ENCODE measurements around the gene HES5. TPM values are rescaled to one million over a fixed set of nuclear protein-coding genes. Genes with fewer than 3 reads are reported as not detected.
A peak's percentile ranks its signal among the peaks of the same experiment; 100 is the strongest.

The HES5 gene
- total RNA-seq, 1 experiment from 2014 or later, result not detected

GRCh38 chr1:2506901-2507565 lies 23.0 kb downstream of the HES5 start:
- H3K18ac ChIP-seq (ENCODE audit: insufficient read length, low read depth, low read length), result no peak overlapping the region
- no peak overlapping the region for H2AK5ac ChIP-seq (ENCODE audit: insufficient read length, low read length)
- H2BK20ac ChIP-seq (ENCODE audit: low read depth, low read length, poor library complexity, severe bottlenecking), result no peak overlapping the region
- H3T11ph ChIP-seq (ENCODE audit: low read length), result no peak overlapping the region
- no CpG with 5 or more reads among the region's 15 CpGs for WGBS (ENCODE audit: extremely low coverage, insufficient read length, low lambda C conversion rate)
- no peak for TF ChIP-seq CTCF (conservative IDR thresholded peaks at IDR 0.05)
- no peaks in the 10 kb centered on the region for H3K27me3 ChIP-seq (ENCODE audit: insufficient read depth, low read length)
- H4K91ac ChIP-seq (ENCODE audit: insufficient read length, low read depth, low read length), result no peak overlapping the region
- no peaks in the 10 kb centered on the region for H3K79me2 ChIP-seq (ENCODE audit: insufficient read depth, low read length)
- H2AFZ ChIP-seq (ENCODE audit: low read length), result no peak overlapping the region
- H3K9me3 ChIP-seq (ENCODE audit: control insufficient read depth, low read depth, low read length), result no peaks in the 10 kb centered on the region
- DNase-seq, result no peak
- H2BK12ac ChIP-seq (ENCODE audit: insufficient read length, low read depth, low read length), result no peak overlapping the region
- H2BK15ac ChIP-seq (ENCODE audit: low read depth, low read length), result no peak overlapping the region
- H4K20me1 ChIP-seq (ENCODE audit: control insufficient read depth, insufficient read depth, insufficient read length), result no peaks in the 10 kb centered on the region
- no peak overlapping the region for H3K4ac ChIP-seq (ENCODE audit: low read depth, low read length)
- Mint-ChIP-seq H3K9me3 (no peaks in the 10 kb centered on the region), H3K4me3 (no peak overlapping the region), H3K4me1 (no peaks in the 10 kb centered on the region), H3K27me3 (ENCODE audit: low read depth) (peaks cover 2% of the 10 kb centered on the region), H3K27ac (peak overlapping the region in 1 of 3 experiments; percentile 59; a peak in 1 of 7 replicates), H3K36me3 (ENCODE audit: insufficient read depth in 1 of 3, low read depth in 3 of 3) (peaks cover 10 to 34% (median 25%) of the 10 kb centered on the region in 3 experiments; a peak in 6 of 7 replicates)
- no peak overlapping the region for H3K27ac ChIP-seq (ENCODE audit: insufficient read length, low read depth, low read length)
- H3K4me1 ChIP-seq (ENCODE audit: insufficient read depth, low read length), result no peaks in the 10 kb centered on the region
- H3K79me1 ChIP-seq (ENCODE audit: insufficient read depth, low read depth, low read length, poor library complexity, severe bottlenecking), result no peaks in the 10 kb centered on the region
- H4K5ac ChIP-seq (ENCODE audit: insufficient read length, low read depth, low read length), result no peak overlapping the region
- no peak overlapping the region for H4K8ac ChIP-seq (replicated peaks; ENCODE audit: insufficient read length, low read depth, low read length)
- no peak overlapping the region; the same call in 1 of the 2 replicates for H3K14ac ChIP-seq (ENCODE audit: insufficient read depth, low read length)
- H3K23ac ChIP-seq (ENCODE audit: insufficient read length, low read depth, low read length), result no peak overlapping the region
- no peak overlapping the region for H3K4me2 ChIP-seq (ENCODE audit: insufficient read depth, insufficient read length, low read length)
- no peak overlapping the region for H3K56ac ChIP-seq (ENCODE audit: insufficient read length, low read depth, low read length)
- no peak overlapping the region for H2BK120ac ChIP-seq (ENCODE audit: low read depth, low read length, poor library complexity, severe bottlenecking)
- no peak overlapping the region for H2BK5ac ChIP-seq (ENCODE audit: insufficient read length, low read length)
- H3K23me2 ChIP-seq (ENCODE audit: insufficient read length, low read depth, low read length, poor library complexity, severe bottlenecking), result no peaks in the 10 kb centered on the region
- H3K9ac ChIP-seq (ENCODE audit: extremely low read depth, insufficient read length, low read length), result no peak overlapping the region
